ENCODE data around the gene YIPF5. TPM values are rescaled to one million over a fixed set of nuclear protein-coding genes. Genes with fewer than 3 reads are reported as not detected.

Gene YIPF5
- total RNA-seq, 1 experiment from 2014 or later = 44.5 TPM

DNA sequence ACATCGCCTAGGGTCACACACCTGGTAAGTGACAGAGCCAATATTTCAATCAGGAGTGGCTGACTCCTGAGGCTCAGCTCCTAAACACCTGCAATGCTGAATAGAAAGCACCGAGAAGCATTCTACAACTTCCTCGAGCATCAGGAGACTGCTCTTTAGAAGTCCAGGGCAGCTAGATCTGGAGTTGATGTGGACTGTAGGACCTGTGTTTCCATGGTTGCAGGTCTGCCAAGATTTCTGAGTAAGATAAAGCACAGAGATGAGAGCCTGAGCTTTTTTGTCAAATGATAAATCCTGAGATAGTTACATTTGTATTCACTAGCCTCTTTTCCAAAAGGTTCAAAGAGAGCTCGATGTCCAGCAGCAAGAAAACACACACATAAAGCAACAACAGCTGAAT lies 43.8 kb downstream of the YIPF5 start:
- RAD21 ChIA-PET (ENCODE audit: low non-redundant PET in 1 of 2, low total read pairs in 2 of 2, uncharacterized antibody in 2 of 2, unreplicated experiment in 2 of 2) = no interaction called here
- TF ChIP-seq JUND (IDR thresholded peaks at IDR 0.05) (no peak), SIN3A (IDR thresholded peaks at IDR 0.05; ENCODE audit: low read depth) (no peak), ZNF274 (IDR thresholded peaks at IDR 0.05; ENCODE audit: low read depth, low read length) (no peak), POLR2AphosphoS5 (IDR thresholded peaks at IDR 0.05; ENCODE audit: low read depth, low read length) (no peak), CEBPB (IDR thresholded peaks at IDR 0.05; ENCODE audit: low read depth) (no peak), SRF (IDR thresholded peaks at IDR 0.05; ENCODE audit: low read depth) (no peak), EZH2 (IDR thresholded peaks at IDR 0.05) (no peak), CBX3 (IDR thresholded peaks at IDR 0.05; ENCODE audit: low read depth) (no peak), TCF7L2 (IDR thresholded peaks at IDR 0.05; ENCODE audit: borderline replicate concordance, extremely low read depth, insufficient read depth, insufficient read length) (no peak), POLR2A (IDR thresholded peaks at IDR 0.05; ENCODE audit: borderline replicate concordance, extremely low read depth, insufficient read depth, insufficient read length) (no peak), ZFX (IDR thresholded peaks at IDR 0.05) (no peak), FOSL1 (IDR thresholded peaks at IDR 0.05; ENCODE audit: low read depth) (no peak), EZH2phosphoT487 (IDR thresholded peaks at IDR 0.05; ENCODE audit: borderline replicate concordance) (no peak), RAD21 (IDR thresholded peaks at IDR 0.05; ENCODE audit: low read depth) (no peak), ELF1 (IDR thresholded peaks at IDR 0.05; ENCODE audit: borderline replicate concordance, low read depth) (no peak)
- TF ChIP-seq, protein P1, sequence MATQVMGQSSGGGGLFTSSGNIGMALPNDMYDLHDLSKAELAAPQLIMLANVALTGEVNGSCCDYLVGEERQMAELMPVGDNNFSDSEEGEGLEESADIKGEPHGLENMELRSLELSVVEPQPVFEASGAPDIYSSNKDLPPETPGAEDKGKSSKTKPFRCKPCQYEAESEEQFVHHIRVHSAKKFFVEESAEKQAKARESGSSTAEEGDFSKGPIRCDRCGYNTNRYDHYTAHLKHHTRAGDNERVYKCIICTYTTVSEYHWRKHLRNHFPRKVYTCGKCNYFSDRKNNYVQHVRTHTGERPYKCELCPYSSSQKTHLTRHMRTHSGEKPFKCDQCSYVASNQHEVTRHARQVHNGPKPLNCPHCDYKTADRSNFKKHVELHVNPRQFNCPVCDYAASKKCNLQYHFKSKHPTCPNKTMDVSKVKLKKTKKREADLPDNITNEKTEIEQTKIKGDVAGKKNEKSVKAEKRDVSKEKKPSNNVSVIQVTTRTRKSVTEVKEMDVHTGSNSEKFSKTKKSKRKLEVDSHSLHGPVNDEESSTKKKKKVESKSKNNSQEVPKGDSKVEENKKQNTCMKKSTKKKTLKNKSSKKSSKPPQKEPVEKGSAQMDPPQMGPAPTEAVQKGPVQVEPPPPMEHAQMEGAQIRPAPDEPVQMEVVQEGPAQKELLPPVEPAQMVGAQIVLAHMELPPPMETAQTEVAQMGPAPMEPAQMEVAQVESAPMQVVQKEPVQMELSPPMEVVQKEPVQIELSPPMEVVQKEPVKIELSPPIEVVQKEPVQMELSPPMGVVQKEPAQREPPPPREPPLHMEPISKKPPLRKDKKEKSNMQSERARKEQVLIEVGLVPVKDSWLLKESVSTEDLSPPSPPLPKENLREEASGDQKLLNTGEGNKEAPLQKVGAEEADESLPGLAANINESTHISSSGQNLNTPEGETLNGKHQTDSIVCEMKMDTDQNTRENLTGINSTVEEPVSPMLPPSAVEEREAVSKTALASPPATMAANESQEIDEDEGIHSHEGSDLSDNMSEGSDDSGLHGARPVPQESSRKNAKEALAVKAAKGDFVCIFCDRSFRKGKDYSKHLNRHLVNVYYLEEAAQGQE (IDR thresholded peaks at IDR 0.05; ENCODE audit: low read depth) = no peak
- TF ChIP-seq, protein P2, sequence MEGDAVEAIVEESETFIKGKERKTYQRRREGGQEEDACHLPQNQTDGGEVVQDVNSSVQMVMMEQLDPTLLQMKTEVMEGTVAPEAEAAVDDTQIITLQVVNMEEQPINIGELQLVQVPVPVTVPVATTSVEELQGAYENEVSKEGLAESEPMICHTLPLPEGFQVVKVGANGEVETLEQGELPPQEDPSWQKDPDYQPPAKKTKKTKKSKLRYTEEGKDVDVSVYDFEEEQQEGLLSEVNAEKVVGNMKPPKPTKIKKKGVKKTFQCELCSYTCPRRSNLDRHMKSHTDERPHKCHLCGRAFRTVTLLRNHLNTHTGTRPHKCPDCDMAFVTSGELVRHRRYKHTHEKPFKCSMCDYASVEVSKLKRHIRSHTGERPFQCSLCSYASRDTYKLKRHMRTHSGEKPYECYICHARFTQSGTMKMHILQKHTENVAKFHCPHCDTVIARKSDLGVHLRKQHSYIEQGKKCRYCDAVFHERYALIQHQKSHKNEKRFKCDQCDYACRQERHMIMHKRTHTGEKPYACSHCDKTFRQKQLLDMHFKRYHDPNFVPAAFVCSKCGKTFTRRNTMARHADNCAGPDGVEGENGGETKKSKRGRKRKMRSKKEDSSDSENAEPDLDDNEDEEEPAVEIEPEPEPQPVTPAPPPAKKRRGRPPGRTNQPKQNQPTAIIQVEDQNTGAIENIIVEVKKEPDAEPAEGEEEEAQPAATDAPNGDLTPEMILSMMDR (IDR thresholded peaks at IDR 0.05 in 2 of 3, conservative IDR thresholded peaks at IDR 0.05 in 1 of 3; ENCODE audit: borderline replicate concordance in 1 of 3, insufficient read depth in 1 of 3, low read depth in 2 of 3, low read length in 2 of 3) = no peak
- TF ChIP-seq, protein P3, sequence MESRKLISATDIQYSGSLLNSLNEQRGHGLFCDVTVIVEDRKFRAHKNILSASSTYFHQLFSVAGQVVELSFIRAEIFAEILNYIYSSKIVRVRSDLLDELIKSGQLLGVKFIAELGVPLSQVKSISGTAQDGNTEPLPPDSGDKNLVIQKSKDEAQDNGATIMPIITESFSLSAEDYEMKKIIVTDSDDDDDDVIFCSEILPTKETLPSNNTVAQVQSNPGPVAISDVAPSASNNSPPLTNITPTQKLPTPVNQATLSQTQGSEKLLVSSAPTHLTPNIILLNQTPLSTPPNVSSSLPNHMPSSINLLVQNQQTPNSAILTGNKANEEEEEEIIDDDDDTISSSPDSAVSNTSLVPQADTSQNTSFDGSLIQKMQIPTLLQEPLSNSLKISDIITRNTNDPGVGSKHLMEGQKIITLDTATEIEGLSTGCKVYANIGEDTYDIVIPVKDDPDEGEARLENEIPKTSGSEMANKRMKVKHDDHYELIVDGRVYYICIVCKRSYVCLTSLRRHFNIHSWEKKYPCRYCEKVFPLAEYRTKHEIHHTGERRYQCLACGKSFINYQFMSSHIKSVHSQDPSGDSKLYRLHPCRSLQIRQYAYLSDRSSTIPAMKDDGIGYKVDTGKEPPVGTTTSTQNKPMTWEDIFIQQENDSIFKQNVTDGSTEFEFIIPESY (IDR thresholded peaks at IDR 0.05; ENCODE audit: extremely low read depth, insufficient replicate concordance, low read length) = no peak
- TF ChIP-seq, protein P4, sequence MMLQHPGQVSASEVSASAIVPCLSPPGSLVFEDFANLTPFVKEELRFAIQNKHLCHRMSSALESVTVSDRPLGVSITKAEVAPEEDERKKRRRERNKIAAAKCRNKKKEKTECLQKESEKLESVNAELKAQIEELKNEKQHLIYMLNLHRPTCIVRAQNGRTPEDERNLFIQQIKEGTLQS (IDR thresholded peaks at IDR 0.05) = no peak
- TF ChIP-seq, protein P5, sequence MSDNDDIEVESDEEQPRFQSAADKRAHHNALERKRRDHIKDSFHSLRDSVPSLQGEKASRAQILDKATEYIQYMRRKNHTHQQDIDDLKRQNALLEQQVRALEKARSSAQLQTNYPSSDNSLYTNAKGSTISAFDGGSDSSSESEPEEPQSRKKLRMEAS (IDR thresholded peaks at IDR 0.05) = no peak
- CTCF ChIA-PET = no interaction called here
- Histone ChIP-seq H3K36me3 (ENCODE audit: control insufficient read depth in 1 of 2, insufficient read depth in 2 of 2, low read length in 2 of 2) (no peaks in the 10 kb centered on the region), H4K20me1 (ENCODE audit: insufficient read depth) (no peaks in the 10 kb centered on the region), H3K9me3 (ENCODE audit: control insufficient read depth in 1 of 2, insufficient read depth in 1 of 2, low read depth in 1 of 2, low read length in 2 of 2) (no peaks in the 10 kb centered on the region), H3K4me3 (replicated peaks in 1 of 2; ENCODE audit: low read depth in 1 of 2, low read length in 2 of 2) (no peak overlapping the region), H3K79me2 (ENCODE audit: insufficient read depth, low read length) (no peaks in the 10 kb centered on the region), H3K9ac (ENCODE audit: low read length) (no peak overlapping the region), H3K27me3 (ENCODE audit: insufficient read depth, low read length) (no peaks in the 10 kb centered on the region), H3K27ac (ENCODE audit: low read depth, low read length) (no peak overlapping the region), H3K4me2 (ENCODE audit: low read length) (no peak overlapping the region), H3K4me1 (ENCODE audit: control insufficient read depth in 1 of 2, insufficient read depth in 2 of 2, low read length in 2 of 2) (no peaks in the 10 kb centered on the region), H2AFZ (ENCODE audit: low read depth, low read length, poor library complexity, severe bottlenecking) (no peak overlapping the region), H3K9me2 (ENCODE audit: insufficient read depth) (no peaks in the 10 kb centered on the region)
- DNase-seq (ENCODE audit: low read depth, low spot score) (no peak), ATAC-seq (no peak)
- POLR2A ChIA-PET = no interaction called here
- BruUV-seq (replicated peaks) = no TSS peak
- intact Hi-C loops (cut with micrococcal nuclease) = no loop called here

Measured in HCT116 (cell line).